Caco-2 (cell line): Measurements from ENCODE around the gene GRAMD1A. TPM values are rescaled to one million over a fixed set of nuclear protein-coding genes. Genes with fewer than 3 reads are reported as not detected.

Source experiments
- BruUV-seq: library from RNA; stranded (reverse); fragments of 400-500 nt; replicated peaks from 2 replicates; lab custom pipeline; 2021; lab: Mats Ljungman, UMichigan
- CTCF ChIA-PET: fragments of 300-600 bp; sonication (Branson Sonifier 250); formaldehyde crosslinking; loops from one replicate; lab custom pipeline; 2022; ENCODE audit warnings: antibody characterized with exemption; lab: Charles Lee
- POLR2A ChIA-PET: fragments of 300-600 bp; sonication (Branson Sonifier 250); formaldehyde crosslinking; loops from one replicate; lab custom pipeline; 2022; ENCODE audit warnings: antibody characterized with exemption; lab: Charles Lee
- DNase-seq, 2 experiments: peaks; one replicate each; pipeline versions ENCODE4 v3.0.0 to v3.0.0-alpha.2; 2020 to 2022
- H3K27me3 ChIP-seq: replicated peaks from 2 replicates; pipeline ENCODE4 v1.6.0; 2011; ENCODE audit warnings: low read length; ENCODE audit not compliant: control insufficient read depth, insufficient read depth
- H3K36me3 ChIP-seq: 2 replicates; pipeline ENCODE4 v1.5.1; 2011; ENCODE audit warnings: low read length; ENCODE audit not compliant: control insufficient read depth, insufficient read depth
- H3K4me1 ChIP-seq: fragments of 250-450 bp; sonication (Bioruptor Pico); 2 replicates; pipeline ENCODE4 v1.5.1; 2020; ENCODE audit warnings: mild to moderate bottlenecking
- H3K4me3 ChIP-seq: 2 replicates; pipeline ENCODE4 v1.5.1; 2011; ENCODE audit warnings: low read depth, mild to moderate bottlenecking, control low read depth, low read length
- H3K9me3 ChIP-seq: fragments of 250-450 bp; sonication (Bioruptor Pico); 2 replicates; pipeline ENCODE4 v1.5.1; 2020; ENCODE audit warnings: mild to moderate bottlenecking, moderate library complexity
- H3K27ac Mint-ChIP-seq: one replicate; pipeline ENCODE4 v1.8.0; 2022; ENCODE audit warnings: mixed read lengths; ENCODE audit not compliant: unreplicated experiment
- H3K27me3 Mint-ChIP-seq: one replicate; pipeline ENCODE4 v1.8.0; 2022; ENCODE audit warnings: mixed read lengths; ENCODE audit not compliant: insufficient read depth, unreplicated experiment
- H3K36me3 Mint-ChIP-seq: one replicate; pipeline ENCODE4 v1.8.0; 2022; ENCODE audit warnings: mild to moderate bottlenecking, mixed read lengths; ENCODE audit not compliant: insufficient read depth, unreplicated experiment
- H3K4me1 Mint-ChIP-seq: one replicate; pipeline ENCODE4 v1.8.0; 2022; ENCODE audit warnings: low read depth, mixed read lengths; ENCODE audit not compliant: unreplicated experiment
- H3K4me3 Mint-ChIP-seq: one replicate; pipeline ENCODE4 v1.8.0; 2022; ENCODE audit warnings: mild to moderate bottlenecking, moderate library complexity, mixed read lengths; ENCODE audit not compliant: unreplicated experiment
- H3K9me3 Mint-ChIP-seq: one replicate; pipeline ENCODE4 v1.8.0; 2022; ENCODE audit warnings: mixed read lengths; ENCODE audit not compliant: unreplicated experiment
- CTCF ChIP-seq, 2 experiments: fragments of 200-600 bp in 1 of 2; IDR thresholded peaks; 1 replicate in 1 of 2; 2 replicates in 1 of 2; pipeline versions ENCODE4 v1.5.1 to v1.8.0; 2011 to 2022; ENCODE audit warnings: antibody characterized with exemption in 1 of 2, control low read depth in 1 of 2, inconsistent platforms in 1 of 2, low read depth in 1 of 2, low read length in 1 of 2, mild to moderate bottlenecking in 1 of 2, moderate library complexity in 1 of 2; ENCODE audit not compliant: insufficient read depth in 1 of 2, severe bottlenecking in 1 of 2, unreplicated experiment in 1 of 2
- intact Hi-C: fragments of 100-400 bp; cut with micrococcal nuclease; formaldehyde crosslinking; loops from one replicate; pipeline ENCODE4 v1.10.0; 2022; ENCODE audit not compliant: unreplicated experiment
- total RNA-seq: library from RNA; stranded (reverse); gene quantifications from 2 replicates; pipeline ENCODE4 v1.2.3, GENCODE V29; 2022

Gene GRAMD1A
- total RNA-seq, 1 experiment from 2014 or later = 110 TPM

DNA sequence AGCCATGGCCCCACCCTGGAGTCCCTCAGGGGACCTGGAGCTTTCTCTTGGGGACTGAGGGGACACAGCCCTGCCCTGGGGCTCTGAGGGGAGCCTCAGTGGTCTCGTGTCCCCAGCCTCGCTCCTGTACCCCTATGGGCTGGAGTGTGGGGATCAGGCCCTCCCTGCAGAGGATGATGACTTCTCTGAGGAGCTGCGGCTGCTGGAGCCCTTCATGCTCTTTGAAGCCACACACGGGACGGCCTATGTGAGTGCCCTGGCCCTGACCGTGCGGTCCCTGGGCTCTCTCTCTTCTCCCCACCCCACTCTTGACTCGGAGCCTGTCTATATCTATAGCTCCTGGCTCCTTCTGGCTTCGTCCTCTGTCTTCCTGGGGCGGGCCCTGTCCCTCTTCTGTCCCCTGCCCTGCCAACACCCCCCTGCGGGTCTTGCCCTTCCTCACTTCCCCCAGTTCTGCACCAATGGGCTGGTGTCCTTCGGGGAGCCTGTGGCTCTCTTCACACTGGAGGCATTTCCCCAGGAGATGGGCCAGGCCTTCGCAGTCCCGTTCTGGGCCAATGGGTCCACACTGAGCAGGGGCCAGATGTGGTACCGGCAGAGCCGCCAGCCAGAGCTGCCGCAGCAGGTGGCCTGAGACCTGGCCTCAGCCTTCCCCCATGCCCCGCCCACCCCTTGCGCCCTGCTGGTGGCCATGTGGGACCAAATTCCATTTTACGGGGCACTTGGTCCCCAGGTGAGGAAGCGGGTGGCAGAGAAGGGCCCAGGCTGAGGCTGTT is 74.5 kb downstream of the GRAMD1A start:
- no peaks in the 10 kb centered on the region for H3K36me3 ChIP-seq
- no peaks in the 10 kb centered on the region for H3K36me3 Mint-ChIP-seq
- H3K9me3 ChIP-seq = peaks cover 8% of the 10 kb centered on the region; the same call in 1 of the 2 replicates
- no peaks in the 10 kb centered on the region for H3K9me3 Mint-ChIP-seq
- no peaks in the 10 kb centered on the region for H3K4me1 Mint-ChIP-seq
- POLR2A ChIA-PET = no interaction called here
- no peaks in the 10 kb centered on the region; the same call in 1 of the 2 replicates for H3K27me3 ChIP-seq
- CTCF ChIA-PET = no interaction called here
- H3K27ac Mint-ChIP-seq = no peak overlapping the region
- H3K4me3 Mint-ChIP-seq = no peak overlapping the region
- no peaks in the 10 kb centered on the region for H3K4me1 ChIP-seq
- intact Hi-C loops = no loop called here
- BruUV-seq = no TSS peak
- no peak for DNase-seq
- no peak for TF ChIP-seq CTCF (IDR thresholded peaks at IDR 0.05; ENCODE audit: insufficient read depth in 1 of 2, low read depth in 1 of 2, low read length in 1 of 2, severe bottlenecking in 1 of 2, unreplicated experiment in 1 of 2)
- H3K4me3 ChIP-seq = no peak overlapping the region
- peaks cover 2% of the 10 kb centered on the region for H3K27me3 Mint-ChIP-seq

GRCh38 chr19:35075202-35076025 is 75.3 kb downstream of the GRAMD1A start:
- POLR2A ChIA-PET = no interaction called here
- peaks cover 2% of the 10 kb centered on the region for H3K27me3 Mint-ChIP-seq
- no peak overlapping the region for H3K4me3 ChIP-seq
- intact Hi-C loops = no loop called here
- no peaks in the 10 kb centered on the region for H3K4me1 ChIP-seq
- H3K27me3 ChIP-seq = no peaks in the 10 kb centered on the region; the same call in 1 of the 2 replicates
- H3K36me3 Mint-ChIP-seq = no peaks in the 10 kb centered on the region
- no peaks in the 10 kb centered on the region for H3K9me3 Mint-ChIP-seq
- CTCF ChIA-PET = no interaction called here
- no peak overlapping the region for H3K27ac Mint-ChIP-seq
- H3K4me3 Mint-ChIP-seq = no peak overlapping the region
- H3K4me1 Mint-ChIP-seq = no peaks in the 10 kb centered on the region
- DNase-seq = no peak
- BruUV-seq = no TSS peak
- H3K36me3 ChIP-seq = no peaks in the 10 kb centered on the region
- TF ChIP-seq CTCF (IDR thresholded peaks at IDR 0.05; ENCODE audit: insufficient read depth in 1 of 2, low read depth in 1 of 2, low read length in 1 of 2, severe bottlenecking in 1 of 2, unreplicated experiment in 1 of 2) = no peak
- peaks cover 4% of the 10 kb centered on the region; the same call in 1 of the 2 replicates for H3K9me3 ChIP-seq

GRCh38 chr19:35076026-35076370 is 75.9 kb downstream of the GRAMD1A start:
- H3K4me3 ChIP-seq = no peak overlapping the region
- no peaks in the 10 kb centered on the region for H3K9me3 Mint-ChIP-seq
- ChIA-PET POLR2A (no interaction called here), CTCF (no interaction called here)
- no TSS peak for BruUV-seq
- no peak for TF ChIP-seq CTCF (IDR thresholded peaks at IDR 0.05; ENCODE audit: insufficient read depth in 1 of 2, low read depth in 1 of 2, low read length in 1 of 2, severe bottlenecking in 1 of 2, unreplicated experiment in 1 of 2)
- intact Hi-C loops = no loop called here
- no peaks in the 10 kb centered on the region for H3K36me3 Mint-ChIP-seq
- H3K9me3 ChIP-seq = no peaks in the 10 kb centered on the region
- H3K27ac Mint-ChIP-seq = no peak overlapping the region
- H3K4me1 ChIP-seq = no peaks in the 10 kb centered on the region
- no peak for DNase-seq
- H3K4me3 Mint-ChIP-seq = no peak overlapping the region
- H3K27me3 Mint-ChIP-seq = peaks cover 2% of the 10 kb centered on the region
- no peaks in the 10 kb centered on the region; the same call in 1 of the 2 replicates for H3K27me3 ChIP-seq
- H3K4me1 Mint-ChIP-seq = no peaks in the 10 kb centered on the region
- H3K36me3 ChIP-seq = no peaks in the 10 kb centered on the region
